Neuronal stem cell (in vitro differentiated cells): ENCODE measurements around the gene GET4.

Source experiments
- DNase-seq: peaks from one replicate; pipeline ENCODE4 v3.0.0-alpha.2; 2013; ENCODE audit warnings: low spot score
- H2AFZ ChIP-seq: one replicate; pipeline ENCODE4 v1.6.1; 2013; ENCODE audit warnings: mild to moderate bottlenecking, low read length, inconsistent platforms
- H2AK5ac ChIP-seq: 2 replicates; pipeline ENCODE4 v1.6.1; 2013; ENCODE audit warnings: low read depth, mild to moderate bottlenecking, inconsistent platforms, low read length, moderate library complexity, mixed read lengths
- H2BK120ac ChIP-seq: 2 replicates; pipeline ENCODE4 v1.6.1; 2013; ENCODE audit warnings: low read depth, mild to moderate bottlenecking, inconsistent platforms, low read length, moderate library complexity, mixed read lengths
- H2BK12ac ChIP-seq: one replicate; pipeline ENCODE4 v1.6.1; 2013; ENCODE audit warnings: low read length, inconsistent platforms
- H2BK15ac ChIP-seq: 2 replicates; pipeline ENCODE4 v1.6.1; 2013; ENCODE audit warnings: mild to moderate bottlenecking, low read length, inconsistent platforms, mixed read lengths
- H2BK5ac ChIP-seq: one replicate; pipeline ENCODE4 v1.6.1; 2013; ENCODE audit warnings: inconsistent platforms, mild to moderate bottlenecking, low read length, moderate library complexity
- H3K14ac ChIP-seq: one replicate; pipeline ENCODE4 v1.6.1; 2013; ENCODE audit warnings: low read length, inconsistent platforms
- H3K18ac ChIP-seq: 2 replicates; pipeline ENCODE4 v1.6.1; 2013; ENCODE audit warnings: low read length, inconsistent platforms
- H3K23ac ChIP-seq: 2 replicates; pipeline ENCODE4 v1.6.1; 2013; ENCODE audit warnings: low read depth, mild to moderate bottlenecking, mixed read lengths, low read length, inconsistent platforms; ENCODE audit not compliant: poor library complexity
- H3K27ac ChIP-seq: replicated peaks from 3 replicates; pipeline ENCODE4 v1.5.1; 2013; ENCODE audit warnings: low read length, inconsistent platforms
- H3K27me3 ChIP-seq, 3 experiments: 2 replicates each; pipeline ENCODE4 v1.6.1; 2013; ENCODE audit warnings: low read length in 3 of 3, mild to moderate bottlenecking in 2 of 3, inconsistent platforms in 1 of 3, low read depth in 1 of 3, mixed read lengths in 1 of 3, moderate library complexity in 1 of 3; ENCODE audit not compliant: control insufficient read depth in 3 of 3, insufficient read depth in 3 of 3
- H3K36me3 ChIP-seq, 2 donors: replicated peaks in 1 of 2; 2 replicates each; pipeline ENCODE4 v1.6.1; 2013; ENCODE audit warnings: low read length in 2 of 2; ENCODE audit not compliant: control insufficient read depth in 2 of 2, insufficient read depth in 2 of 2
- H3K4ac ChIP-seq: 2 replicates; pipeline ENCODE4 v1.6.1; 2013; ENCODE audit warnings: inconsistent platforms, mild to moderate bottlenecking, low read length, moderate library complexity
- H3K4me1 ChIP-seq, 2 donors: 1 replicate in 1 of 2; 2 replicates in 1 of 2; pipeline ENCODE4 v1.6.1; 2013; ENCODE audit warnings: low read length in 2 of 2, low read depth in 1 of 2; ENCODE audit not compliant: control insufficient read depth in 2 of 2, insufficient read depth in 1 of 2
- H3K4me2 ChIP-seq: one replicate; pipeline ENCODE4 v1.6.1; 2013; ENCODE audit warnings: mild to moderate bottlenecking, low read length, inconsistent platforms; ENCODE audit not compliant: insufficient read depth, poor library complexity, severe bottlenecking
- H3K4me3 ChIP-seq, 2 donors: 2 replicates each; pipeline ENCODE4 v1.5.1; 2013; ENCODE audit warnings: low read length in 2 of 2, mild to moderate bottlenecking in 2 of 2, inconsistent platforms in 1 of 2, moderate library complexity in 1 of 2
- H3K79me1 ChIP-seq: one replicate; pipeline ENCODE4 v1.6.1; 2013; ENCODE audit warnings: low read depth, mild to moderate bottlenecking, inconsistent platforms, low read length, moderate library complexity
- H3K9ac ChIP-seq: one replicate; pipeline ENCODE4 v1.6.1; 2013; ENCODE audit warnings: mild to moderate bottlenecking, low read depth, low read length, inconsistent platforms; ENCODE audit not compliant: poor library complexity
- H3K9me3 ChIP-seq, 2 donors: replicated peaks in 1 of 2; 2 replicates each; pipeline versions ENCODE3 to v1.6.1; 2013; ENCODE audit warnings: low read length in 2 of 2, mild to moderate bottlenecking in 2 of 2, inconsistent platforms in 1 of 2, low read depth in 1 of 2, mixed read lengths in 1 of 2, moderate library complexity in 1 of 2; ENCODE audit not compliant: control insufficient read depth in 2 of 2, insufficient read depth in 1 of 2
- H4K8ac ChIP-seq: one replicate; pipeline ENCODE4 v1.6.1; 2013; ENCODE audit warnings: low read depth, mild to moderate bottlenecking, inconsistent platforms, low read length, moderate library complexity
- H4K91ac ChIP-seq: one replicate; pipeline ENCODE4 v1.6.1; 2013; ENCODE audit warnings: low read length, low read depth, mild to moderate bottlenecking, inconsistent platforms; ENCODE audit not compliant: poor library complexity
- WGBS, 2 donors: extraction: QIAGEN DNeasy Blood & Tissue Kit; methylation state at CpG; one replicate each; pipeline ENCODE4 v1.1.7; 2013; ENCODE audit warnings: missing lambda C conversion rate in 2 of 2, mixed read lengths in 1 of 2; ENCODE audit not compliant: insufficient read length in 2 of 2, insufficient replicate concordance in 1 of 2; ENCODE audit errors: extremely low coverage in 2 of 2; 5-methylcytosine and 5-hydroxymethylcytosine counted together

The GET4 gene

DNA sequence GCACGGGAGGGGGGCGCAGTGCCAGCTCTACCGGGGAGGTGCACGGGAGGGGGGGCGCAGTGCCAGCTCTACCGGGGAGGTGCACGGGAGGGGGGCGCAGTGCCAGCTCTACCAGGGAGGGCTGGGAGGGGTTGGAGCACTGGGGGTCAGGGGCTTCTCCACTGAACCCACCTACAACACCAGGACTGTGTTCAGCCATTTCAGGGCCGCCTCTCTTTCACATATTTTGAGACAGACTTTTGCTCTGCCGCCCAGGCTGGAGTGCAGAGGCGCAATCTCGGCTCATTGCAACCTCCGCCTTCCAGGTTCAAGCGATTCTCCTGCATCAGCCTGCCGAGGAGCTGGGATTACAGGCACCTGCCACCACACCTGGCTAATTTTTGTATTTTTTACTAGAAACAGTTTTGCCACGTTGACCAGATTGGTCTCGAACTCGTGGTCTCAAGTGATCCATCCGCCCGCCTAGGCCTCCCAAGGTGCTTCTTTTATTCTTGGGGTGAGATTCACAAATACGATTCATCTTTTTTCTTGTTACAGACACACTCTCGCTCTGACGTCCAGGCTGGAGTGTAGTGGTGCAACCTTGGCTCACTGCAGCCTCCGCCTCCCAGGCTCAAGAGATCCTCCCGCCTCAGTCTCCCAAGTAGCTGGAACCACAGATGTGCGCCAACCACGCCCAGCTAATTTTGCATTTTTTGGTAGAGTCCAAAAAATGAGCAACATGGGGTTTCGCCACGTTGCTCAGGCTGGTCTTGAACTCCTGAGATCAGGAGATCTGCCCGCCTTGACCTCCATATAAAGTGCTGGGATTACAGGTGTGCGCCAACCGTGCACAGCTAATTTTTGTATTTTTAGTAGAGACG, 41.1 kb downstream of the GET4 start:
- Histone ChIP-seq H3K27me3 (peaks cover 0 to 20% (median 0%) of the 10 kb centered on the region in 3 experiments), H3K14ac (no peak overlapping the region)
- WGBS, 2 donors = no CpG with 5 or more reads among the region's 33 CpGs

GRCh38 chr7:918118-918425, 41.7 kb downstream of the GET4 start:
- no peak overlapping the region for H3K18ac ChIP-seq
- H4K8ac ChIP-seq = no peak overlapping the region
- H2BK5ac ChIP-seq = no peak overlapping the region
- no peak overlapping the region for H2BK12ac ChIP-seq
- no peaks in the 10 kb centered on the region for H3K36me3 ChIP-seq
- H3K4me2 ChIP-seq = no peak overlapping the region
- no peaks in the 10 kb centered on the region for H3K79me1 ChIP-seq
- no peak overlapping the region for H3K27ac ChIP-seq
- peaks cover 5 to 24% of the 10 kb centered on the region in 2 donors for H3K4me1 ChIP-seq
- no peaks in the 10 kb centered on the region for H3K9me3 ChIP-seq
- H3K23ac ChIP-seq = no peak overlapping the region
- H3K27me3 ChIP-seq = peaks cover 0 to 20% (median 0%) of the 10 kb centered on the region in 3 experiments
- whole genome bisulfite sequencing, 2 donors = no CpG with 5 or more reads among the region's 9 CpGs
- H3K4me3 ChIP-seq = no peak overlapping the region
- no peak overlapping the region for H3K9ac ChIP-seq
- H4K91ac ChIP-seq = no peak overlapping the region
- peak overlapping the region; percentile 75 for H2AK5ac ChIP-seq
- no peak overlapping the region for H3K4ac ChIP-seq
- no peak overlapping the region for H2BK120ac ChIP-seq
- no peak overlapping the region for H3K14ac ChIP-seq
- DNase-seq = no peak
- no peak overlapping the region for H2BK15ac ChIP-seq
- no peak overlapping the region for H2AFZ ChIP-seq

More for the DNA sequence above, 41.1 kb downstream of the GET4 start:
- no peak overlapping the region for H3K4me2 ChIP-seq
- no peak overlapping the region for H2BK15ac ChIP-seq
- H3K4me1 ChIP-seq = peaks cover 2 to 20% of the 10 kb centered on the region in 2 donors
- H2BK120ac ChIP-seq = no peak overlapping the region
- no peak overlapping the region for H4K91ac ChIP-seq
- H3K4ac ChIP-seq = no peak overlapping the region
- H2AFZ ChIP-seq = no peak overlapping the region
- no peaks in the 10 kb centered on the region for H3K9me3 ChIP-seq
- no peak overlapping the region for H3K23ac ChIP-seq
- H2AK5ac ChIP-seq = no peak overlapping the region
- no peak overlapping the region for H3K4me3 ChIP-seq
- H3K36me3 ChIP-seq = no peaks in the 10 kb centered on the region
- no peak for DNase-seq
- no peak overlapping the region for H3K9ac ChIP-seq
- no peak overlapping the region for H3K27ac ChIP-seq
- H2BK5ac ChIP-seq = no peak overlapping the region
- no peaks in the 10 kb centered on the region for H3K79me1 ChIP-seq
- H4K8ac ChIP-seq = no peak overlapping the region
- H3K18ac ChIP-seq = no peak overlapping the region
- H2BK12ac ChIP-seq = no peak overlapping the region

- H2AFZ ChIP-seq = no peak overlapping the region
- no peak overlapping the region for H2BK15ac ChIP-seq
- H4K91ac ChIP-seq = no peak overlapping the region
- peak overlapping the region; percentile 65 for H3K23ac ChIP-seq
- WGBS, 2 donors = no CpG with 5 or more reads among the region's 21 CpGs
- H3K14ac ChIP-seq = no peak overlapping the region
- no peak overlapping the region for H4K8ac ChIP-seq
- peak overlapping the region; percentile 77 for H3K9ac ChIP-seq
- H3K4me1 ChIP-seq = peaks cover 7 to 28% of the 10 kb centered on the region in 2 donors
- H3K18ac ChIP-seq = peak overlapping the region; percentile 76
- peaks cover 0 to 23% (median 0%) of the 10 kb centered on the region in 3 experiments for H3K27me3 ChIP-seq
- no peak overlapping the region for H2BK5ac ChIP-seq
- peak overlapping the region; percentile 75 for H2AK5ac ChIP-seq
- no peaks in the 10 kb centered on the region for H3K36me3 ChIP-seq
- DNase-seq = no peak
- no peak overlapping the region for H3K4me3 ChIP-seq
- peak overlapping the region; percentile 37 for H3K4ac ChIP-seq
- no peak overlapping the region for H3K4me2 ChIP-seq
- no peak overlapping the region for H3K27ac ChIP-seq
- H2BK120ac ChIP-seq = peak overlapping the region; percentile 61
- H3K9me3 ChIP-seq = no peaks in the 10 kb centered on the region
- H3K79me1 ChIP-seq = no peaks in the 10 kb centered on the region
- H2BK12ac ChIP-seq = peak overlapping the region; percentile 84
These were observed 42.2 kb downstream of the GET4 start for GRCh38 chr7:918441-919113.

- Histone ChIP-seq H3K4me1 (peaks cover 7 to 28% of the 10 kb centered on the region in 2 donors), H2BK12ac (peak overlapping the region; percentile 84), H4K8ac (no peak overlapping the region), H3K14ac (no peak overlapping the region), H3K23ac (peak overlapping the region; percentile 31), H2AFZ (no peak overlapping the region), H3K9me3 (no peaks in the 10 kb centered on the region), H3K4me3 (no peak overlapping the region), H3K18ac (peak overlapping the region; percentile 76), H2BK5ac (no peak overlapping the region), H3K9ac (no peak overlapping the region), H2BK120ac (peak overlapping the region; percentile 61), H2AK5ac (no peak overlapping the region), H3K36me3 (no peaks in the 10 kb centered on the region), H3K79me1 (no peaks in the 10 kb centered on the region), H3K27ac (no peak overlapping the region), H3K27me3 (peaks cover 0 to 23% (median 0%) of the 10 kb centered on the region in 3 experiments), H4K91ac (no peak overlapping the region), H3K4ac (no peak overlapping the region), H3K4me2 (no peak overlapping the region), H2BK15ac (peak overlapping the region; percentile 26)
- no CpG with 5 or more reads among the region's 13 CpGs for WGBS, 2 donors
- DNase-seq = no peak
These were observed 42.7 kb downstream of the GET4 start for GRCh38 chr7:919114-919442.
